ENCODE data around the gene SLC41A2.

The SLC41A2 gene

DNA sequence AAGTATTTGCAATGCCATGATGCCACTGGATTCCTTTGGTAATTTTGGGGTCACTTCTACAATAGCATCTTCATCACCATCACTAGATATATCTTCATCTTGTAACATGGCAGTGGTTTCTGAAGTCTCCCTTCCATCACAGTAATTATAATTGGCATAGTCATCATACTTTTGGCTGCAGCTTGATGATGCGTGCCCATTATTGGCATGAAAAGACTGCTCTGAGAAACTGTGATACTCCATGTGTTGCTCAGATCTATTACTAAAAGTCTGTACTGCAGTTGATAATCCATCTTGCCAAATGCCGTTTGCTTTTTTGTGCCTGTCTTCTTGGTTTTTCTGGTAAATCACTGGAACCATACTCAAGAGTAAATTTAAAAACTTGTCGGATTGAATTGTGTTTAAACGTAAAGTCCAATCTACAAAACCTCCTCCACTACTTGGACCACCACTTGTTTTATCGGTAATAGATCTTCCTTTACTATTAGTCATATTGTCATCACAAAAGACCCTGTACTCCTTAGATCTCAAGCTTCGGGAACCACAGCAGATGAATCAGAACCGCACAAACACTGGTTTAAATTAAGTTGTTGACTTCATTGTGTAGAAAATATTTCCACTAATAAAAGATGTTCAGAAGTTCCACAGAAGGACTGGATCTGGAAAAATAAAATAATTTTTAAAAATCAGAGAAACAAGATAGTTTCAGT, 29.9 kb downstream of the SLC41A2 start:
- no peak for DNase-seq

DNA sequence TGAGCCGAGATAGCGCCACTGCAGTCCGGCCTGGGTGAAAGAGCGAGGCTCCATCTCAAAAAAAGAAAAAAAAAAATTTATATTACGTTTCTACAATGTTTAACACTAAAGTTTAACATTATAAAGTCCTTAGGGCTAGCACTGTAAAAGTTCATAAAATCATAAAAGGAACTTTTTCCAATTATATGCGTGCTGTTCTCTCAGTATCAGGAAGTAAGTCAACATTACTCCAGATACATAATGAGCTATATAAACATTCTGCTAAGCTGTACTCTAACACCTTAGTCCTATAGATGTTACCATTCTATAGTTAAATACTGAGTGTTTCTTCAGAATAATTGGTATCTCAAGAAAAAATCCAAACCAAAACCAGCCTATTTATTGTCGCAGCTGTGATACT, 32.6 kb downstream of the SLC41A2 start:
- no peak for DNase-seq

DNA sequence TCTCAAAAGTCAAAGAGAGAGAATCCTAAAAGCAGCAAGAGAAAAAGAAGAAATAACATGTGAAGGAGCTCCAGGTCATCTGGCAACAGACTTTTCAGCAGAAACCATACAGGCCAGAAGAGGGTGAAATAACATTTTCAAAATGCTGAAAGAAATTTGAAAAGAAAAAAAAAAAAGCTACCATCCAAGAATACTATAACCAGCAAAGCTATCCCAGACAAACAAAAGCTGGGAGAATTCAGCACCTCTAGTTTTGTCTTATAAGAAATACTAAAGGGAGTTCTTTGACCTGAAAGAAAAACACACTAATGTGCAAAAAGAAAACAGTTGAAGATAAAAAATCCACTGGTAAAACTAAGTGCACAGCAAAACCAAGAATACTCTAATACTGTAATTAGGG, 36.8 kb downstream of the SLC41A2 start:
- no peak for DNase-seq

DNA sequence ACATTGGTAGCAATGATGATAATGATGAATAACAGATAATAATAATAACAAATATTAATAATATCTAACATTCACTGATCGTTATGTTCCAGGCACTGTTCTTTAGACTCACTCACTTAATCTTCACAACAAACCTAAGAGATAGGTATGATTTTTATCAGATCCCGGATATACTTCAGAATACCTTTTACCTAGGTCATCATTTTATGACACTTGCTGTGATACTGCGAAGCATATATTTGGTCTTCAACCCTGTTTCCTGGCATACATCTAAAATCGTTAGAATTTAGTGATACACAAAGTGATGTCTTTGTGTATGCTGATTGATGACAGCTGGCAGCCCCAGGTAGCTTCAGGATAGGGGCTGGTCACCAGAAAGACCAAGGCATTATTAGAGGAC, 46.1 kb downstream of the SLC41A2 start:
- DNase-seq: no peak

DNA sequence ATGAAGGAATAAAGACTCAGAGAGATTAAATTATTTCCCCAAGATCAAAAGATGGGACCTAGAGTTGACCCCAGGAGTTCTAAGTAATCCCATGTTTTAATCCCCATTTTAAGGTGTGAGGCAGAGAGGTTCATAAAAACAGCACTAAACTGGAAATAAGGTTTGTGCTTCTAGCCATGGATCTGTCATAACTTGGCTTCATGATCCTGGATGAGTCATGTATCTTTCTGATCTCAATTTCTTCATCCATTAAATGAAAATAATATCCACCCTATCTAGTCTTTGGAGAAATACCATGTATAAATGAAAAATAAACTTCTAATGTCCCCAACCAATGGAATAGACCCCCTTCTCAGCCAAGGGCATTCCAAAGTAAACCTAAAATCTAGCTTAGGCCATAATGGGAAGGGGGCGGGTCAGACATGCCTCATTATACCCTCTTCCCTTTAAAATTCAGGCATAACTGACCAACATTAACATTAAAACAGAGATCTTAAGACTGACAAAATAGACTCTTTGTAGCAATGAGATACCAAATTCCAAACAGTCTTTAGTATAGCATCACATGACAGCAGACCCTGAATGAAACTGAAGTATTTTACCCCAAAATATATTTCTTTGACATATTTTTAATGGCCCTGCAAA, 47.8 kb downstream of the SLC41A2 start:
- DNase-seq: no peak

DNA sequence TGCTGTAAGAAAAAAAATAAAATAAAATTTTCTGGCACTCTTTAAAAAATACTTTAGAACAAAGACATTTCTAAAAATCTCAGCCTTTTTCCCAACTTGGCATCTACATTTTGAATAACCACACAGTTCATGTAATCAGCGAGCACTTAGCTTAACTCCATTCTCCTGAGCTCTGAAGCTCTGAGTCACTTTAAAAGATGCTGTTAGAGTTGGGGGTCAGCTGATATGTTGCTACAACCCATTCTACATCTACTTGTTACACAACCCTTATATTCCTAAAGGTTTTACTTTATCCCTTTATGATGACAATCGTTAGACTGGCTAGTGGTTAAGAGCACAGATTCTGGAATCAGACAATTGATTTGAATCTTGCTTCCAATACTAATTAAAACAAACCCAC, 48.3 kb downstream of the SLC41A2 start:
- no peak for DNase-seq
